GM12865 (cell line): ENCODE results near the gene PXDN.

Experiments
- DNase-seq: peaks from one replicate; pipeline ENCODE4 v3.0.0; 2010; ENCODE audit warnings: low read depth
- H3K4me3 ChIP-seq: 2 replicates; pipeline ENCODE4 v1.5.1; 2011; ENCODE audit warnings: mild to moderate bottlenecking, low read depth, low read length, control low read depth
- TF ChIP-seq, protein P1 (sequence below): IDR thresholded peaks from 2 replicates; pipeline ENCODE4 v1.5.1; 2011; ENCODE audit warnings: low read length, control low read depth, low read depth, inconsistent platforms; ENCODE audit not compliant: insufficient read depth; ENCODE audit errors: missing control alignments

The PXDN gene

DNA sequence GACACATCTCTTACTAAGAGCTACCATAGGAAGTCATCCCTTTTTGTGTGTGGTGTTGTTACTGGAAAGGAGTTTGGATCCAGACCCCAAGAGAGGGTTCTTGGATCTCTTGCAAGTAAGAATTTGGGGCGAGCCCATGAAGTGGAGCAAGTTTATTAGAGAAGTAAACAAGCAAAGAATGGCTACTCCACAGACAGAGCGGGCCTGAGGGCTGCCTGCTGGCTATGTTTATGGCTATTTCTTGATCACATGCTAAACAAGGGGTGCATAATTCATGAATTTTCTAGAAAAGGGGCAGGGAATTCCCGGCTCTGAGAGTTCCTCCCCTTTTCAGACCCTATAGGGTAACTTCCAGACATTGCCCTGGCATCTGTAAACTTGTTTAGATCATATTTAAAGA, 30.6 kb upstream of the PXDN start:
- H3K4me3 ChIP-seq: no peak overlapping the region
- no peak for DNase-seq
- TF ChIP-seq, protein P1, sequence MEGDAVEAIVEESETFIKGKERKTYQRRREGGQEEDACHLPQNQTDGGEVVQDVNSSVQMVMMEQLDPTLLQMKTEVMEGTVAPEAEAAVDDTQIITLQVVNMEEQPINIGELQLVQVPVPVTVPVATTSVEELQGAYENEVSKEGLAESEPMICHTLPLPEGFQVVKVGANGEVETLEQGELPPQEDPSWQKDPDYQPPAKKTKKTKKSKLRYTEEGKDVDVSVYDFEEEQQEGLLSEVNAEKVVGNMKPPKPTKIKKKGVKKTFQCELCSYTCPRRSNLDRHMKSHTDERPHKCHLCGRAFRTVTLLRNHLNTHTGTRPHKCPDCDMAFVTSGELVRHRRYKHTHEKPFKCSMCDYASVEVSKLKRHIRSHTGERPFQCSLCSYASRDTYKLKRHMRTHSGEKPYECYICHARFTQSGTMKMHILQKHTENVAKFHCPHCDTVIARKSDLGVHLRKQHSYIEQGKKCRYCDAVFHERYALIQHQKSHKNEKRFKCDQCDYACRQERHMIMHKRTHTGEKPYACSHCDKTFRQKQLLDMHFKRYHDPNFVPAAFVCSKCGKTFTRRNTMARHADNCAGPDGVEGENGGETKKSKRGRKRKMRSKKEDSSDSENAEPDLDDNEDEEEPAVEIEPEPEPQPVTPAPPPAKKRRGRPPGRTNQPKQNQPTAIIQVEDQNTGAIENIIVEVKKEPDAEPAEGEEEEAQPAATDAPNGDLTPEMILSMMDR: no peak

DNA sequence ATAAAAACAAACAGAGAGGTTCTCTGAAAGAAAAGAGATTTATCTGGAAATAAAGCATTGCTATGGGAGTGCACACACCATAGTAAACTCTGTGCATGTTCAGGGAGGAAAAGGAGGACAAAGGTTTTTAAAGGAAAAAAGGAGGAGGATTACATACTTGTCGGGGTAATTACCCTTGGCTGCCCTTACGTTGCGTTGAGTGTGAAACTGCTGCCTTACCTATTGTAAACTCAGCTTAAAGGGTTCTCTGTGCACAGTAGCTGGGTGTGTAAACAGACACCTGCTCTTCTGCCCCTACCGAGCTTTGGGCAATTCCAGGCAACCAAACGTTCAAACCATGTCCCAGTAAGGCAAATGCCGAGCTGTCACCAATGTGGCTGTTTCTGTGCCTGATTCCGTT, 29.6 kb upstream of the PXDN start:
- TF ChIP-seq, protein P1: no peak
- DNase-seq: no peak
- no peak overlapping the region for H3K4me3 ChIP-seq

DNA sequence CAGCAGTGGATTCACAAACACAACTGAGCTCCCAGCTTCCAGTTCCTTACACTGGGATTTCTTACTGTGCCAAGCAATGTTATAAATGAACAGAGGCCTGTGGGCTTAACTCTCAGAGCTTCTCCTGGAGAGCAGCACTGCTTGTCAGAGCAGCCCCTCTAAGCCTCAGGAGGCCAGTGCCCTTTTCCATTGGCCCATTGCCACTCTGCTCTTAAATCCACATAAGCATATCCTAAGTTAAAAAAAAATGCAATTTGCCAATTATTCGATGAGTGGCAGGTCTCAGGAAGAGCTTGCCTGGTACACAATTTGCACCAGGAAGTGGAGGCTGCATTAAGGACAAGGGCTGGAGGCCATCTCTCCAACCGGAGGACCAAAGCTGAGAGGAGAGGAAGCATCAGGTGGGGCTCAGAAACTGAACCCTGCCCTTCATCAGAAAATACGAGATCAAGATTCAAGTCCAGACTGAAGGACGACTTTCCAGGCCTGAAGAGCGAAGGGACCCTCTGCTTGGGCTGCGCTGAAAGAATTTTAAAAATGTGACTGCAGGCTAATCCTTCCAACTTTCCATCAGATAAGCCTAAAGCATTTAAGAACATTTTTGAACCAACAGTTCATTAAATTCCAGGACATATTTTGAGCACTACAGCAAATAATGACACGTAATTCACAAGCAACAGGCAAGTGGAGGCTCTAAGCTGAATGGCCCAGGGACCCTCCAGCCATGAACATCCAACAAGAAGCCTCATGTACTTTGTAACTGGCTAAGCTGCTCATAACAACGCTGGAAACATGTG, 28.4 kb upstream of the PXDN start:
- no peak overlapping the region for H3K4me3 ChIP-seq
- TF ChIP-seq, protein P1: no peak
- no peak for DNase-seq

- no peak for DNase-seq
- TF ChIP-seq, protein P1: no peak
- no peak overlapping the region for H3K4me3 ChIP-seq
Measured at GRCh38 chr2:1771626-1772280, 27.4 kb upstream of the PXDN start.

DNA sequence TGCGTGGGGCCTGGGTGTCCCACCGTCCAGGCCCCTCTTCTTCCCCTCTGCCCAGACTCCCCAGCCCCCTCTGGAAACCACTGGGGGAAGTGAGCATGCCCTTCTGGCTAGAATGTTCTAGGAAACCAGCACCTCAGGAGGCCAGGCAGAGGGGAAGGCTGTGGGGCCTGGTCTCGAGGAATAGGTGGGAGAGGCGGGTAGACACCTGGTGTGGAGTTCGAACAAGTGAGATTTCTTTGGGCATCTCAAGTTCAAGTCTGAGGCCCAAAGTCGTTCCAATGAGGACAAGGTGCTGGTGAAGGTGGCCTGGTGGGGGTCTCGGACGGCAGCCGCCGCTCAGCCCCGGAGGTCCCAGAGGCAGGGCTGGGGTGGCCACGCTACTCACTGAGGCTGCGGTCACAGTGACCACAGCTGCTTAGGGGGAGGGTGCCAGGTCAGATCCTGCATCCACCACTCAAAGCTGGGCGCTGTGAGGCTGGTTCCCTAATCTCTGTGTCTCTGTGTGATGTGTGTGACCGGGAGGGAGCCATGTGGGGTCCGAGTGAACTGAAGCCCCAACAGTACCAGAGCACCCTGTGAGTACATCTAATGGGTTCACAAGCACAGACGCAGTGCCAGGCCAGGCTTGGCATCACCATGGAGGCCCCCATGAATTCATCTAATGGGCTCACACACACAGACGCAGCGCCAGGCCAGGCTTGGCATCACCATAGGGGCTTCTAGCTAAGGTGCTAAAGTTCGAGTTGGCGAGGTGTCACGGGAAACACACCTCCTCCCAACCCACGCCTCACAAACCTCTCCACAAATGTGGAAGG, 26.5 kb upstream of the PXDN start:
- H3K4me3 ChIP-seq: no peak overlapping the region
- TF ChIP-seq, protein P1: no peak
- DNase-seq: no peak

- TF ChIP-seq, protein P1: peak; percentile 62
- DNase-seq: peak; percentile 47
- no peak overlapping the region for H3K4me3 ChIP-seq
Measured at GRCh38 chr2:1769703-1770422, 25.5 kb upstream of the PXDN start.
